ENCODE results near the gene CLCN2.

The CLCN2 gene

DNA sequence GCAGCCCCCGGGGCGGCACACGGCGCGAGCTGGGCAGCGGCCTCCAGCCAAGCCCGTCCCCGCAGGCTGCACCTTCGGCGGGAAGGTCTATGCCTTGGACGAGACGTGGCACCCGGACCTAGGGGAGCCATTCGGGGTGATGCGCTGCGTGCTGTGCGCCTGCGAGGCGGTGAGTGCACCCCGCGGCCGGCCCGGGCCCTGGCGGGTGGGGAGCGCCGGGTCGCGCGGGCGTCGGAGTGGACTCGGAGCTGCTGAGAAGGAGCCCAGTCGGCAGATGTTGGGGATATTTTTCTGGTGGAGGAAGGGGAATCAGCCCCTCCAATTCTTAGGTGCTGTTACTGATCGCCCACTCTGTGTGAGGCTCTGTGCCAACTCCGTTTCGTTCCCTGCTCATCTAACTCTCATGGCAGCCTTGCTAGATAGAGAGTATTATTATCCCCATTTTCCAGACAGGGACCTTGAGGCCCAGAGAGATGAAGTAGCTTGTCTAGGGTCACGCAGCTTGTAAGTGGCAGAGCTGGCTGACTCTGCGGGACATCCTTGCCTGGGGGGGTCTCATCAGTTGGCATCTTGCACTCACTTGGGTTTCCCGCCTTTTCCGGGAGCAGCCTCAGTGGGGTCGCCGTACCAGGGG lies 19.3 kb upstream of the CLCN2 start:
- DNase-seq (ENCODE audit: low read depth), result no peak

- DNase-seq (ENCODE audit: low read depth), result no peak
Measured at GRCh38 chr3:184380185-184380626, 18.8 kb upstream of the CLCN2 start.

GRCh38 chr3:184379358-184380184 lies 18.2 kb upstream of the CLCN2 start, which contains the start of gene CHRD:
Gene CHRD, plus strand, starts transcription at chr3:184380054. Its CDS starts 265 bp downstream, at chr3:184380319.
- no peak for DNase-seq (ENCODE audit: low read depth)

DNA sequence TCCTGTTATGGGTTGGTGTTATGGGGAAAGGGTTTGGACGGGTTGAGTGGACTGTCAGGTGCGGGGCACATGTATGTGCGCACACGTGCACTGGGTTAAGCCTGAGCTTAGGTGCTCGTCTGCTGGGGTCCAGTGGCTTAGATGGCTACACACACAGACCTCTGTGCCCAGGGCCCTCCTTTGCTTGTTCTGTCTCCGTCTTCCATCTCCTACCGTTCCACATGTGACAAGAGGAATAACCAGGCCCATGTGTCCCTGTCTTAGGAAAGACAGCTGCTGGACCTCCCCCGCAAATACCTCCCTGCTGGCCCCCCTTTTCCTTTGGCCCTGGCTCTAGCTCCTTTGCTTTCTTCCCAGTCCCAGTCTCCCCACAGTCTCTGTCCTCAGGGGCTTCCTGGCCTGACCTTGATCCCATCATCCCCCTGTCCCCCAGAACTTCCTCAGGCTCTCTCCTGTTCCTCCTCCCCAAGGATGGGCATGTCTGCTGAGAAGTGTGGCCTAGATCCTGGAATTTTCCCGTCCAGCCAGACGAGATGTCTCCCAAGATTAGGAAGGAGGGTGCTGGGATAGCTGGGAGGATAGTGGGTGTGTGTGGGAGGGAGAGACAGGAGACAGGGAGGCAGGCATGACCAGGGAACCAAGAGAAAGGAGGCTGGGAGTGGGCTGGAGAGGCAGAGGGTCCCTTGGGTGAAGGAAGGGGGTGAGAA lies 17.4 kb upstream of the CLCN2 start:
- DNase-seq (ENCODE audit: low read depth), result no peak

GRCh38 chr3:184377882-184378445 lies 16.6 kb upstream of the CLCN2 start, which contains the start of gene THPO:
Gene THPO, minus strand, starts transcription at chr3:184378207. Its CDS starts 1,948 bp downstream, at chr3:184376259.
- DNase-seq (ENCODE audit: low read depth), result no peak

DNA sequence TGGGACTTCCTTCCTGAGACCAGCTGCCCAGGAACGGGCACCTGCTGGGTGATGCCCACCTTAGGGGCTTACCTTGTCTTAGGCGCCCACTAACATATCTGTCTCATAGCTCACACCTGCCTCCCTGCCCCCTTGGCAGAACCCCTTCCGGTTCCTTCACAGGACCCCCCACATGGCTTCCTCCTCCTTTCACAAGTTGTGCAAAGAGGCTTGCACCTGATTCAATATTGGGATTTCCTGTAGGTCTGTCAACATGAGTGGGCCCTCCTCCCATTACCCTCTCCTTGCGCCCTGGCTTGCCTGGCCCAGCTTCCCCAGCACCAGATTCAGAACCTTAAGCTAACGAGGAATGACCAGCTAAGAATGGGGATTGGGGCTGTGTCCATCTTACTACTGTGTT lies 16.0 kb upstream of the CLCN2 start:
- no peak for DNase-seq (ENCODE audit: low read depth)

DNA sequence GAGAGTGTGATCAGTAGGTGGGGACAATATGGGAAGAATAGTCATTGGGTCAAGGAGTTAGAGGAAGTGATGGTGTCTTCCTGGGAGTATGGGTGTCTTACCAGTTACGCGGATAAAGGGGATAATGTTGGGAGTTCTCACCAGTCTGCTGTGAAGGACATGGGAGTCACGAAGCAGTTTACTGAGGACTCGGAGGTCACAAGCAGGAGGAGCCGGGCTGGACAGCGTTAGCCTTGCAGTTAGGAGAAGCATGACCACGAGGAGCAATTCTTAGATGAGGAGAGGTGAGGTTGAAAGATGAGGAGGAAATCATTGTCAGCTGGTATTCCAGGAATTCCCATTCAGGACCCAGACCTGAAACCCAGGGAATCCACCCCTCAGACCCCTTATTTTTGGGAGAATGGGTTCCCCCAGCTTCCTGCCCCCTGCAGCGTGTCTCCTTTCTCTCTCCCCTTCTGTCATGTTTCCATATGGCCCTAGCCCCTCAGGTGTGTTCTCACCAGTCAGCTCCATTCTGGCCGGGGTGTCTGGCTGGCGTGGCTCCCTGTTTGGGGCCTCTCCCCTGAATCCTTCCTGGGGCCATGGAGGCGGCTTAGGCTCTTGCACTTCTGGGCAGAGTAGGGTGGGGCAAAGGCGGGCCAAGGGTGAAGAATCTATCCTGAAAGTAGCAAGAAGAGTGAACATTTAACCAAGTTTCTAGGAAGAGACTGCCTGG lies 14.5 kb upstream of the CLCN2 start:
- no peak for DNase-seq (ENCODE audit: low read depth)

GRCh38 chr3:184373422-184373821 lies 12.0 kb upstream of the CLCN2 start:
- DNase-seq (ENCODE audit: low read depth), result no peak

DNA sequence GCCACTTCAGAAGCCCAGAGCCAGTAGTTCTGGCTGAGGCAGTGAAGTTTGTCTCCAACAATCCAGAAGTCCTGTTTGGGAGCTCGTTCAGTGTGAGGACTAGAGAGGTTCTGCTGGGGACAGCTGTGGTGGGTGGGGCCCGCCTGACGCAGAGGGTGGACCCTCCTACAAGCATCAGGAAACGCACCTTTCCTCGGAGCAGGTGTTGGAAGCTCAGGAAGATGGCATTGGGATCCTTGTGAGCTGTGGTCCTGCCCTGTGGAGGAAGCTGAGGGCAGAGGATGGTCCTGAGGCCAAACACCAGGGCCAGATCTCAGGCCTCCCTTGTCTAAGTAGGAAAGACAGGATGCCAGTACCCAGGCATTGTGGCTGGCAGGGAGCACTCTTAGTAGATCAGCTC lies 11.5 kb upstream of the CLCN2 start:
- no peak for DNase-seq (ENCODE audit: low read depth)

DNA sequence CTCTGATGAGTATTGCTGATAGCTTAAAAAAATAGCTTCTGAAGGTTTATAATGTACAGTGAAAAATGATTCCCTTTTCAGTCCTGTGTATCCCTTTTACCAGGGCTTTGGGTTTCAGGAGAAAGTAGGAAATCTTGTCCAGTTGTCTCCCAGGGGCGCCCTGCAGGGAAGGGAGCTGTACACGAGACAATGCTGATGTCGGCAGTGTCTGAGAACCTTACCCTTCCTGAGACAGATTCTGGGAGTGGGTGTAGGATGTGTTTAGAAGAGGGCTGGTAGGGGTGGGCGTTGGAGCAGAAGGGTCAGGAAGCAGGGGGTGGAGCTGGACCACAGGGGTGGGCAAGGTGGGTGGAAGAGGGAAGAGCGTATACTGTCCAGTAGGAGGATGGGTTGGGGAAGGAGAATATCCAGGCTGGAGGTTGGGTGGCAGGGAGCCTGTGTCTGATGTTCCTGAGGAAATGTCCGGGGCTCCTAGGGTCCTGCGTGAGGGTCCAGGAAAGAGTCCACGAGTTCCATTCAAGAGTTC lies 11.0 kb upstream of the CLCN2 start:
- DNase-seq (ENCODE audit: low read depth), result no peak

DNA sequence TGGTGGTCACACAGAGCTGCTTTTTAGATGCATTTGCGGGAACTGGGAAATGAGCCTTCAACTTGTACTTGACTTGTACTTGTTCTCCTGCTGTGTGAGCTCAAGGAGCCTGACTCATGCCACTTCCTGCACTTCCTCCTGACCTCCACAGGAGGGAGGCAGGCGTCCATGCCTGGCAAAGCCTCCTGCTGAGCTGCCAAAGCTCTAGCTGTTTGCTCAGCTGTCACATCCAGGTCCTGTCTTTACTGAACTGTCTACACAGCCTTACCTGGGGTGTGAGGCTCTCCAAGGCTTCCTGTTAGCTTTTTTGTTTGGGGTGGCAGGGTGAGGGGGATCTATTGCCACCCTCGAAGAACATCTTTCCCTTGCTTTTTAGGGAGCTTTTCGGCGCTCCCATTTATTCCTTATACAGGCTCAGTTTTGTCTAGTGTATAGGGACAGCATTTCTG lies 10.2 kb upstream of the CLCN2 start:
- peak; percentile 85 for DNase-seq (ENCODE audit: low read depth)

DNA sequence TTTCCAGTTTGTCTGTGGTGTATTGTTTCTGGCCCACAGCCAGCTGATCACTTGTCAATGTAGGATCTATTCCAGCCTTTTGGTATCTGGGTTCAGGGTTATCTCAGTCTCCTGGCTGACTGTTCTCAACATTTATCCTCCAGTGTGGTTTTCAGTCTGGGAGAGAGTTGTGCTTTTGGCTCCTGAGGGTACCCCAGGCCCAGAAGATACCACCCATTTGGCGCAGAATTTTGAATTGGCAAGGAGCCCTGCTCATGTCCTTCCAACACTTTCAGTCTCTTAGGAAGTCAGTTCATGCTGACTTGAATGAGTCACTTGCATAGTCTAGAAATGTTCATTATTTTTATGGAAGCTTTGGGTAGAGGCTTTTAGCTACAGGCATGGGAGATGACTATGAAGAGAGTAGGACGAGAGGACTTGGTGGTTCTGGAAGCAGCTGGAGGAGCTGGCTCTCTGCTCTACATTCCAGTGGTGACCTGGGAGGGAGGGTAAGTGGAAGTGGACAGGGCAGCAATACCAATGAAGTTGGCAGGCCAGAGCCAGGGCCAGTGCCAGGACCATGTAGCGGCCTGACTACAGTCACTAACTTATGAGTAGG lies 7.3 kb upstream of the CLCN2 start:
- peak; percentile 66 for DNase-seq (ENCODE audit: low read depth)

DNA sequence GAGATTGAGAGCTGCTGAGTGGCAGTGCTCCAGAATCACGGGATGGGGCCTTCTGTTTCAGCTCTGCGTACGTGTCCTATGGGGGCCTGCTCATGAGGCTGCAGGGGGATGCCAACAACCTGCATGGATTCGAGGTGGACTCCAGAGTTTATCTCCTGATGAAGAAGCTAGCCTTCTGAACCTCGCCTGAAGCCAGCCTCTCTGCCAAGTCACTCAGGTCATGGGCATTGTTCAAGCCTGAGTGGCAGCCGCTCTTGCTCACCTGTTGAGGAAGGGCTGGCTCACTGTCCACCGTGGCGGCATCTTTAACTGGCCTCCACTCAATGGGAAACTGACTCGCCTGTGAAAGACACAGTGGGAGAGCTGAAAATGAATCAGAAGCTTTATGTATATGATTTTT lies 6.7 kb upstream of the CLCN2 start:
- DNase-seq (ENCODE audit: low read depth), result no peak

DNA sequence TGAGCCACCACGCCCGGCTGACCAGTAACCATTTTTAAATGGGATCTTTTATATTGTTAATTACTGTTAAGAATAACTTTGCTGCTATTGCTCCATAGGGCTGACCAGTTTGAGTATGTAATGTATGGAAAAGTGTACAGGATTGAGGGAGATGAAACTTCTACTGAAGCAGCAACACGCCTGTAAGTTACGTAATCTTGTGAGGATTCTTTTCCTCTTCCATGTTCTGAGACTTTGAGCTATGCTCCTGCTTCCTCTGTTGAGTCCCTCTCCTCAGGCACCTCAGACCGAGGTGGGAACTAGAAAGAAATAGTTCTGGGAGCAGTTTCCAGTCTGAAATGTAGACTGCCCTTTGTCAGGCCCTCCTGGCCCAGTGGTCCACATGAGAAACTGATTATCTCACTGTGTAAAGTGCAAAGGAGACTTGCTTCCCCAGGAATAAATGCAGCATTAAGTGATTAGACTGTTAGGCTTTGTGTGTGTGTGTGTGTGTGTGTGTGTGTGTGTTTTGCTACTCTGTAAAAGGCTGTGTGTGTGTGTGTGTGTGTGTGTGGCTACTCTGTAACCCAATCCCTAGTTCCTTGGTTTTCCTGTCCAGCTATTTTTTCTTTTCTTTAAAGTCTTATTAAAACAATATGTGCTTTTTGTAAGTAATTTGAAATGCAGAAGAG lies 5.3 kb upstream of the CLCN2 start:
- peak; percentile 87 for DNase-seq (ENCODE audit: low read depth)

GRCh38 chr3:184362668-184363546 lies 1.5 kb upstream of the CLCN2 start:
- peak; percentile 98 for DNase-seq (ENCODE audit: low read depth)

GRCh38 chr3:184361932-184362667 lies 695 bp upstream of the CLCN2 start:
- DNase-seq (ENCODE audit: low read depth), result no peak

DNA sequence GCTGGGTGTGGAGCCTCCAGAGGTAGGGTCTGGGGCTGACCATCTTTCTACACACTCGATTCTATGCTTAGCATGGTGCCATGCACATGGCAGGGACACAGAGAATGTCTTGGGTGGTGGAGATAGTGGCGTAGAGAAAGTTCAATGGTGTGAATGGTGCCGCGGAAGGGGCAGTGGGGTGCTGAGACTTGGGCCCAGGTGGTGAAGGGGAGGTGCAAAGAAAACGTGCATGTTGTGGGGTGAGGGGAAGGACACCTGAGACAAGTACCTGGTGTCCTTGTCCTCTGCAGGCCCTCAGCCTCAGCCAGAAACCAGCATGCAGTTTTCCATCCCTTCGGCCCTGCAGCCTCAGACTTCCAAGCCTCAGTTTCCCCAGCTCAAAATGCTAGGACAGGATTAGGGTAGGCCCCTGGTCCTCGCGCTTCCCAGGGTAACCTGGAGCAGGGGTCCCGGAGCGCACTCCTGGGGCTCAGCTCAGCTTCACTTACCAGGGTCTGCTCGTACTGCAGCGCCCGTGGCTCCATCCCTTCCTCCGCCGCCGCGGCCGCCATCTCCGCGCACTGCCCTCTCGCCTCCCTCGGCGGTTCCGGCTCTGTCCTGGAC lies 375 bp downstream of the CLCN2 start:
- DNase-seq (ENCODE audit: low read depth), result no peak

Measured in fibroblast of the conjunctiva (primary cell).